Endothelial cell of umbilical vein (primary cell): ENCODE results near the gene FANCD2.

Experiments
- EZH2 ChIP-seq: IDR thresholded peaks from 2 replicates; pipeline ENCODE4 v1.6.1; 2012; ENCODE audit warnings: borderline replicate concordance, low read depth, mild to moderate bottlenecking, moderate library complexity, low read length, inconsistent platforms; ENCODE audit not compliant: severe bottlenecking
- POLR2A ChIP-seq: IDR thresholded peaks from 2 replicates; pipeline ENCODE4 v1.6.1; 2012; ENCODE audit warnings: low read depth, mild to moderate bottlenecking, control low read depth, low read length
- TF ChIP-seq, protein P1 (sequence below), 2 donors: IDR thresholded peaks; 1 replicate in 1 of 2; 2 replicates in 1 of 2; pipeline ENCODE4 v1.5.1; 2011; ENCODE audit warnings: low read length in 2 of 2, mild to moderate bottlenecking in 2 of 2, moderate library complexity in 2 of 2, control low read depth in 1 of 2, inconsistent platforms in 1 of 2, low read depth in 1 of 2; ENCODE audit not compliant: insufficient read depth in 1 of 2; ENCODE audit errors: extremely low read depth in 1 of 2
- TF ChIP-seq, protein P2 (sequence below): IDR thresholded peaks from 2 replicates; pipeline ENCODE4 v1.6.1; 2011; ENCODE audit not compliant: insufficient read depth, insufficient read length

DNA sequence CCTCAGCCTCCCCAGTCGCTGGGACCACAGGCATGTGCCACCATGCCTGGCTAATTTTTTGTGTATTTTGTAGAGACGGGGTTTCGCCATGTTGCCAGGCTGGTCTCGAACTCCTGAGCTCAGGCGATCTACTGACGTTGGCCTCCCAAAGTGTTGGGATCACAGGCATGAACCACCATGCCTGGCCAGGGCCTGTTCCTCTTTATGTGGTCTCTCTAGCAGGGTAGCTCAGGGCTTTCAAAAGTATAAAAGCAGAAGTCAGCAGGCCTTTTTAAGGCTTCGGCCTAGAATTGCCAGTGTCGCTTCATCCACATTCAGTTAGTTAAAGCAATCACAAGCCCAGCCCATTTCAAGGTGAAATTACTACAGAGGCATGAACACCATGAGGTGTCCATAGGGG, 123.0 kb downstream of the FANCD2 start:
- TF ChIP-seq, protein P1, sequence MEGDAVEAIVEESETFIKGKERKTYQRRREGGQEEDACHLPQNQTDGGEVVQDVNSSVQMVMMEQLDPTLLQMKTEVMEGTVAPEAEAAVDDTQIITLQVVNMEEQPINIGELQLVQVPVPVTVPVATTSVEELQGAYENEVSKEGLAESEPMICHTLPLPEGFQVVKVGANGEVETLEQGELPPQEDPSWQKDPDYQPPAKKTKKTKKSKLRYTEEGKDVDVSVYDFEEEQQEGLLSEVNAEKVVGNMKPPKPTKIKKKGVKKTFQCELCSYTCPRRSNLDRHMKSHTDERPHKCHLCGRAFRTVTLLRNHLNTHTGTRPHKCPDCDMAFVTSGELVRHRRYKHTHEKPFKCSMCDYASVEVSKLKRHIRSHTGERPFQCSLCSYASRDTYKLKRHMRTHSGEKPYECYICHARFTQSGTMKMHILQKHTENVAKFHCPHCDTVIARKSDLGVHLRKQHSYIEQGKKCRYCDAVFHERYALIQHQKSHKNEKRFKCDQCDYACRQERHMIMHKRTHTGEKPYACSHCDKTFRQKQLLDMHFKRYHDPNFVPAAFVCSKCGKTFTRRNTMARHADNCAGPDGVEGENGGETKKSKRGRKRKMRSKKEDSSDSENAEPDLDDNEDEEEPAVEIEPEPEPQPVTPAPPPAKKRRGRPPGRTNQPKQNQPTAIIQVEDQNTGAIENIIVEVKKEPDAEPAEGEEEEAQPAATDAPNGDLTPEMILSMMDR (IDR thresholded peaks at IDR 0.05; ENCODE audit: extremely low read depth in 1 of 2, insufficient read depth in 1 of 2, low read depth in 1 of 2, low read length in 2 of 2) = no peak
- TF ChIP-seq POLR2A (no peak), EZH2 (no peak)
- TF ChIP-seq, protein P2, sequence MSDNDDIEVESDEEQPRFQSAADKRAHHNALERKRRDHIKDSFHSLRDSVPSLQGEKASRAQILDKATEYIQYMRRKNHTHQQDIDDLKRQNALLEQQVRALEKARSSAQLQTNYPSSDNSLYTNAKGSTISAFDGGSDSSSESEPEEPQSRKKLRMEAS = no peak
